A673 (cell line): ENCODE measurements around the gene COL9A2. TPM values are rescaled to one million over a fixed set of nuclear protein-coding genes. Genes with fewer than 3 reads are reported as not detected.

Experiments
- BruUV-seq: library from RNA; stranded (reverse); fragments of 400-500 nt; replicated peaks from 2 replicates; lab custom pipeline; 2021; lab: Mats Ljungman, UMichigan
- CTCF ChIA-PET: fragments of 300-600 bp; sonication (Branson Sonifier 250); formaldehyde crosslinking; loops from one replicate; lab custom pipeline; 2022; ENCODE audit warnings: antibody characterized with exemption; lab: Charles Lee
- POLR2A ChIA-PET: fragments of 300-600 bp; sonication (Branson Sonifier 250); formaldehyde crosslinking; loops from one replicate; lab custom pipeline; 2022; ENCODE audit warnings: antibody characterized with exemption; ENCODE audit not compliant: low non-redundant PET; lab: Charles Lee
- DNase-seq: peaks from one replicate; pipeline ENCODE4 v3.0.0-alpha.2; 2015; ENCODE audit warnings: low spot score
- H3K27ac ChIP-seq: fragments of 200-600 bp; sonication (generic); 2 replicates; pipeline ENCODE4 v1.5.1; 2016; ENCODE audit warnings: mixed run types, low read depth, mild to moderate bottlenecking, mixed read lengths, antibody characterized with exemption, low read length; ENCODE audit not compliant: poor library complexity, severe bottlenecking
- H3K27me3 ChIP-seq: fragments of 200-600 bp; sonication (generic); replicated peaks from 2 replicates; pipeline ENCODE4 v1.6.1; 2017; ENCODE audit warnings: mixed run types, low read depth, mild to moderate bottlenecking, mixed read lengths, antibody characterized with exemption, low read length; ENCODE audit not compliant: insufficient read depth, poor library complexity
- H3K36me3 ChIP-seq: fragments of 200-600 bp; sonication (generic); 2 replicates; pipeline ENCODE4 v1.6.1; 2016; ENCODE audit warnings: mixed run types, mild to moderate bottlenecking, mixed read lengths, antibody characterized with exemption, low read length; ENCODE audit not compliant: insufficient read depth, poor library complexity, severe bottlenecking
- H3K4me1 ChIP-seq: fragments of 200-600 bp; sonication (generic); 2 replicates; pipeline ENCODE4 v1.6.1; 2017; ENCODE audit warnings: mixed run types, mild to moderate bottlenecking, mixed read lengths, antibody characterized with exemption, low read length; ENCODE audit not compliant: insufficient read depth, poor library complexity, severe bottlenecking
- H3K4me3 ChIP-seq: fragments of 200-600 bp; sonication (generic); 2 replicates; pipeline ENCODE4 v1.5.1; 2016; ENCODE audit warnings: low read depth, mixed run types, mild to moderate bottlenecking, mixed read lengths, low read length; ENCODE audit not compliant: poor library complexity, severe bottlenecking
- H3K9me3 ChIP-seq: fragments of 200-600 bp; sonication (generic); 2 replicates; pipeline ENCODE4 v1.6.1; 2016; ENCODE audit warnings: mixed run types, low read depth, mild to moderate bottlenecking, mixed read lengths, antibody characterized with exemption, low read length; ENCODE audit not compliant: poor library complexity, severe bottlenecking
- CTCF ChIP-seq: fragments of 300-800, 200-600 bp; sonication (generic); conservative IDR thresholded peaks from 2 replicates; pipeline ENCODE4 v1.5.1; 2017; ENCODE audit warnings: low read depth, mild to moderate bottlenecking, antibody characterized with exemption, low read length, moderate library complexity, mixed read lengths
- EZH2 ChIP-seq: fragments of 200-600 bp; sonication (generic); IDR thresholded peaks from 2 replicates; pipeline ENCODE4 v1.6.1; 2017; ENCODE audit warnings: borderline replicate concordance, low read depth, mild to moderate bottlenecking, mixed read lengths, antibody characterized with exemption, low read length; ENCODE audit not compliant: poor library complexity, severe bottlenecking
- intact Hi-C: fragments of 100-400 bp; cut with micrococcal nuclease; formaldehyde crosslinking; loops from one replicate; pipeline ENCODE4 v1.10.0; 2022; ENCODE audit not compliant: unreplicated experiment
- total RNA-seq: library from RNA; stranded (reverse); gene quantifications from 2 replicates; pipeline ENCODE4 v1.2.3, GENCODE V29; 2021

Gene COL9A2
- total RNA-seq, 1 experiment from 2014 or later = 5.2 TPM

- intact Hi-C loops = no loop called here
- ChIA-PET POLR2A (no interaction called here), CTCF (no interaction called here)
- H3K4me1 ChIP-seq = peaks cover 17% of the 10 kb centered on the region
- H3K27me3 ChIP-seq = no peaks in the 10 kb centered on the region
- H3K27ac ChIP-seq = no peak overlapping the region
- TF ChIP-seq CTCF (no peak), EZH2 (no peak)
- BruUV-seq = no TSS peak
- H3K4me3 ChIP-seq = no peak overlapping the region
- no peak for DNase-seq
- H3K9me3 ChIP-seq = peaks cover 10% of the 10 kb centered on the region
- no peaks in the 10 kb centered on the region for H3K36me3 ChIP-seq
Measured at GRCh38 chr1:40360631-40361030, 43.5 kb upstream of the COL9A2 start.

GRCh38 chr1:40357625-40358024 lies 40.5 kb upstream of the COL9A2 start:
- no peak overlapping the region for H3K27ac ChIP-seq
- TF ChIP-seq CTCF = no peak
- TF ChIP-seq EZH2 = no peak
- no peaks in the 10 kb centered on the region for H3K36me3 ChIP-seq
- peaks cover 10% of the 10 kb centered on the region for H3K9me3 ChIP-seq
- H3K27me3 ChIP-seq = no peaks in the 10 kb centered on the region
- ChIA-PET CTCF (no interaction called here), POLR2A (no interaction called here)
- no TSS peak for BruUV-seq
- intact Hi-C loops = no loop called here
- peaks cover 3% of the 10 kb centered on the region for H3K4me1 ChIP-seq
- no peak for DNase-seq
- no peak overlapping the region for H3K4me3 ChIP-seq

- no peak for TF ChIP-seq CTCF
- TF ChIP-seq EZH2 = no peak
- BruUV-seq = no TSS peak
Measured at GRCh38 chr1:40353082-40353481, 36.0 kb upstream of the COL9A2 start.

More at GRCh38 chr1:40353082-40353481, 36.0 kb upstream of the COL9A2 start:
- ChIA-PET POLR2A (no interaction called here), CTCF (no interaction called here)
- no peaks in the 10 kb centered on the region for H3K36me3 ChIP-seq
- no peaks in the 10 kb centered on the region for H3K4me1 ChIP-seq
- H3K9me3 ChIP-seq = peaks cover 9% of the 10 kb centered on the region
- no peak overlapping the region for H3K27ac ChIP-seq
- no peak overlapping the region for H3K4me3 ChIP-seq
- H3K27me3 ChIP-seq = no peaks in the 10 kb centered on the region
- DNase-seq = no peak
- intact Hi-C loops = no loop called here
